Keratinocyte (primary cell): Measurements from ENCODE around the gene PDE1A. TPM values are rescaled to one million over a fixed set of nuclear protein-coding genes. Genes with fewer than 3 reads are reported as not detected.
A peak's percentile ranks its signal among the peaks of the same experiment; 100 is the strongest.

Experiments
- DNase-seq: peaks from one replicate; pipeline ENCODE4 v3.0.0-alpha.2; 2011; ENCODE audit warnings: low read depth, missing footprints, low spot score
- FAIRE-seq: peaks from 2 replicates; lab custom pipeline; 2011; peaks lifted over from hg19 to GRCh38; lab: Jason Lieb, UNC
- H2AFZ ChIP-seq: 2 replicates; pipeline ENCODE4 v1.6.0; 2012; ENCODE audit warnings: low read length, control low read depth, inconsistent platforms; ENCODE audit not compliant: control insufficient read depth
- H3K27ac ChIP-seq: 2 replicates; pipeline ENCODE4 v1.5.1; 2011; ENCODE audit warnings: low read length; ENCODE audit not compliant: control insufficient read depth, insufficient read depth
- H3K27me3 ChIP-seq: 3 replicates; pipeline ENCODE4 v1.6.0; 2011; ENCODE audit warnings: low read length; ENCODE audit not compliant: control insufficient read depth, insufficient read depth; ENCODE audit errors: extremely low read depth
- H3K36me3 ChIP-seq, 2 experiments: 2 replicates in 1 of 2; 3 replicates in 1 of 2; pipeline ENCODE4 v1.5.1; 2011; ENCODE audit warnings: low read length in 2 of 2, mild to moderate bottlenecking in 1 of 2; ENCODE audit not compliant: control insufficient read depth in 2 of 2, insufficient read depth in 2 of 2; ENCODE audit errors: extremely low read depth in 1 of 2
- H3K4me1 ChIP-seq: 3 replicates; pipeline ENCODE4 v1.5.1; 2011; ENCODE audit warnings: low read length; ENCODE audit not compliant: control insufficient read depth, insufficient read depth; ENCODE audit errors: extremely low read depth
- H3K4me2 ChIP-seq: 3 replicates; pipeline ENCODE4 v1.6.0; 2011; ENCODE audit warnings: low read depth, low read length; ENCODE audit not compliant: control insufficient read depth, insufficient read depth; ENCODE audit errors: extremely low read depth
- H3K4me3 ChIP-seq, 3 experiments: fragments of 200-600 bp in 1 of 3; sonication (generic) in 1 of 3; 2 replicates in 2 of 3; 3 replicates in 1 of 3; pipeline ENCODE4 v1.5.1; 2011 to 2016; ENCODE audit warnings: low read length in 3 of 3, mild to moderate bottlenecking in 3 of 3, control low read depth in 2 of 3, inconsistent platforms in 1 of 3, low read depth in 1 of 3, mixed read lengths in 1 of 3, mixed run types in 1 of 3, moderate library complexity in 1 of 3; ENCODE audit not compliant: control insufficient read depth in 2 of 3, insufficient read depth in 2 of 3; ENCODE audit errors: extremely low read depth in 1 of 3
- H3K79me2 ChIP-seq: 2 replicates; pipeline ENCODE4 v1.6.0; 2012; ENCODE audit warnings: low read length; ENCODE audit not compliant: control insufficient read depth, insufficient read depth
- H3K9ac ChIP-seq: 3 replicates; pipeline ENCODE4 v1.6.0; 2011; ENCODE audit warnings: low read length; ENCODE audit not compliant: control insufficient read depth, insufficient read depth; ENCODE audit errors: extremely low read depth
- H3K9me1 ChIP-seq: 3 replicates; pipeline ENCODE4 v1.6.0; 2011; ENCODE audit warnings: low read length; ENCODE audit not compliant: control insufficient read depth, insufficient read depth; ENCODE audit errors: extremely low read depth
- H3K9me3 ChIP-seq: 2 replicates; pipeline ENCODE4 v1.5.1; 2012; ENCODE audit warnings: low read depth, low read length; ENCODE audit not compliant: control insufficient read depth
- H4K20me1 ChIP-seq: 3 replicates; pipeline ENCODE4 v1.6.0; 2011; ENCODE audit warnings: low read length; ENCODE audit not compliant: control insufficient read depth, insufficient read depth; ENCODE audit errors: extremely low read depth
- CTCF ChIP-seq, 3 experiments: IDR thresholded peaks in 1 of 3; conservative IDR thresholded peaks in 1 of 3; optimal IDR thresholded peaks in 1 of 3; 2 replicates in 2 of 3; 3 replicates in 1 of 3; pipeline versions ENCODE3 to v1.5.1; 2011; ENCODE audit warnings: low read length in 3 of 3, mild to moderate bottlenecking in 3 of 3, moderate library complexity in 2 of 3, control low read depth in 1 of 3, inconsistent platforms in 1 of 3; ENCODE audit not compliant: insufficient read depth in 2 of 3; ENCODE audit errors: extremely low read depth in 1 of 3
- EZH2 ChIP-seq: IDR thresholded peaks from one replicate; pipeline ENCODE4 v1.6.1; 2012; ENCODE audit warnings: inconsistent platforms, mild to moderate bottlenecking, low read length, moderate library complexity
- dilution Hi-C: fragments of 300-500 bp; cut with MboI; formaldehyde crosslinking; loops from one replicate; pipeline ENCODE4 v1.7.0; 2020; ENCODE audit warnings: low sequenced_read_pairs; ENCODE audit not compliant: extremely low pct_ligation_motif_present
- polyA plus RNA-seq, 5 experiments: library from polyadenylated mRNA; depleted of rRNA in 3 of 5; stranded (reverse) in 3 of 5; stranded (forward) in 1 of 5; unstranded in 1 of 5; fragments of >200 nt; gene quantifications; 1 replicate in 1 of 5; 2 replicates in 3 of 5; 3 replicates in 1 of 5; pipeline versions ENCODE4 v1.2.1 to v1.2.3, GENCODE V29; 2011 to 2012; ENCODE audit warnings: missing spikeins in 2 of 5, low read depth in 1 of 5, low replicate concordance in 1 of 5

Gene PDE1A
- polyA plus RNA-seq, 1 donor (not counting 4 experiments of a cell fraction or from before 2014, with no cell fraction given) = 0.10 TPM

GRCh38 chr2:182148344-182148743, 278.5 kb downstream of the PDE1A start:
- Histone ChIP-seq H3K4me3 (no peak overlapping the region), H3K4me2 (no peak overlapping the region), H3K27me3 (no peaks in the 10 kb centered on the region), H3K9me3 (no peaks in the 10 kb centered on the region), H3K9ac (no peak overlapping the region), H3K9me1 (no peaks in the 10 kb centered on the region), H4K20me1 (no peaks in the 10 kb centered on the region), H3K36me3 (no peaks in the 10 kb centered on the region), H2AFZ (no peak overlapping the region), H3K79me2 (no peaks in the 10 kb centered on the region), H3K4me1 (no peaks in the 10 kb centered on the region), H3K27ac (no peak overlapping the region)
- no peak for DNase-seq
- peak; percentile 49 for FAIRE-seq
- TF ChIP-seq EZH2 (no peak), CTCF (optimal IDR thresholded peaks at IDR 0.05 in 1 of 3, IDR thresholded peaks at IDR 0.05 in 1 of 3, conservative IDR thresholded peaks at IDR 0.05 in 1 of 3; ENCODE audit: extremely low read depth in 1 of 3, insufficient read depth in 2 of 3, low read length in 3 of 3) (no peak)
- dilution Hi-C loops = no loop called here

DNA sequence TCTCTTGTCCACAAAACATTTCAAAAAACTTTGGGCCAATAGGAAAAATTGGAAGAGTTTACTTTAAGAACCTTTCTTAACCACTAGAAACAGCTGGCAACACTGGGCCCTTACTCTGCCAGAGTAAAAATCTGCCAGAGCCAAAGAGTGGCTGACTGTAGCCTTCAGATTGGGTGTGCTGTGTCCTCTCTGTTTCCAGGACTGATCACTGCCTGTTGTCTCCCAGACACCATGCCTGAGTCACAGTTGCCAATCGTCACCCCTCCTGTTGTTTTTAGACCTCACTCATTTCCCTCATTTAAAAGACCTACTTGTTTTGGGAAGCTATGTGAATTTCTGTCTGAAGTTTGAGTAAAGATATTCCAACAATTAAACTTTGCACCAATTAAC, 282.1 kb downstream of the PDE1A start:
- no peak for DNase-seq
- TF ChIP-seq CTCF (optimal IDR thresholded peaks at IDR 0.05 in 1 of 3, IDR thresholded peaks at IDR 0.05 in 1 of 3, conservative IDR thresholded peaks at IDR 0.05 in 1 of 3; ENCODE audit: extremely low read depth in 1 of 3, insufficient read depth in 2 of 3, low read length in 3 of 3) (no peak), EZH2 (no peak)
- H3K27ac ChIP-seq = no peak overlapping the region
- no peaks in the 10 kb centered on the region for H3K36me3 ChIP-seq
- FAIRE-seq = no peak
- no peaks in the 10 kb centered on the region for H4K20me1 ChIP-seq
- H3K9me1 ChIP-seq = no peaks in the 10 kb centered on the region
- no peaks in the 10 kb centered on the region for H3K4me1 ChIP-seq
- H3K9me3 ChIP-seq = no peaks in the 10 kb centered on the region
- no peak overlapping the region for H2AFZ ChIP-seq
- dilution Hi-C loops = no loop called here
- H3K4me3 ChIP-seq = no peak overlapping the region
- H3K79me2 ChIP-seq = no peaks in the 10 kb centered on the region
- H3K9ac ChIP-seq = no peak overlapping the region
- H3K27me3 ChIP-seq = no peaks in the 10 kb centered on the region
- H3K4me2 ChIP-seq = no peak overlapping the region
